H1 (cell line): ENCODE results near the gene SORCS3. TPM values are rescaled to one million over a fixed set of nuclear protein-coding genes. Genes with fewer than 3 reads are reported as not detected.

ENCODE experiments used
- CTCF ChIA-PET: fragments of 300-600 bp; sonication (Branson Sonifier 250); formaldehyde crosslinking; loops from one replicate; lab custom pipeline; 2021; ENCODE audit not compliant: partially characterized antibody; lab: Charles Lee
- POLR2A ChIA-PET: fragments of 300-600 bp; sonication (Branson Sonifier 250); formaldehyde crosslinking; loops from one replicate; lab custom pipeline; 2021; ENCODE audit warnings: inconsistent platforms; ENCODE audit not compliant: partially characterized antibody; lab: Charles Lee
- DNase-seq, 2 experiments: peaks; one replicate each; pipeline versions ENCODE4 v3.0.0 to v3.0.0-alpha.2; 2010 to 2022; ENCODE audit warnings: low spot score in 2 of 2, low read depth in 1 of 2, mixed read lengths in 1 of 2
- FAIRE-seq: peaks from 2 replicates; lab custom pipeline; 2011; peaks lifted over from hg19 to GRCh38; lab: Jason Lieb, UNC
- H2AFZ ChIP-seq: 2 replicates; pipeline ENCODE4 v1.8.1; 2012; ENCODE audit warnings: low read length, inconsistent platforms
- H2AK5ac ChIP-seq: 2 replicates; pipeline ENCODE4 v1.6.1; 2013; ENCODE audit warnings: low read depth, low read length
- H2BK120ac ChIP-seq: replicated peaks from 2 replicates; pipeline ENCODE3; 2013; ENCODE audit warnings: low read depth, low read length, inconsistent platforms
- H2BK12ac ChIP-seq: 2 replicates; pipeline ENCODE4 v1.6.1; 2013; ENCODE audit warnings: low read depth, low read length
- H2BK15ac ChIP-seq: 2 replicates; pipeline ENCODE4 v1.6.1; 2013; ENCODE audit warnings: low read length
- H2BK20ac ChIP-seq: 2 replicates; pipeline ENCODE4 v1.6.1; 2013; ENCODE audit warnings: low read length
- H2BK5ac ChIP-seq: 2 replicates; pipeline ENCODE4 v1.6.1; 2013; ENCODE audit warnings: low read depth, low read length
- H3K14ac ChIP-seq: 2 replicates; pipeline ENCODE4 v1.6.1; 2013; ENCODE audit warnings: inconsistent platforms; ENCODE audit not compliant: insufficient read length
- H3K18ac ChIP-seq: 2 replicates; pipeline ENCODE4 v1.6.1; 2013; ENCODE audit warnings: low read length; ENCODE audit errors: extremely low read depth
- H3K23ac ChIP-seq: 2 replicates; pipeline ENCODE4 v1.6.1; 2013; ENCODE audit warnings: inconsistent platforms; ENCODE audit not compliant: insufficient read length
- H3K23me2 ChIP-seq: 2 replicates; pipeline ENCODE4 v1.6.1; 2013; ENCODE audit warnings: low read depth, low read length
- H3K27ac ChIP-seq: 2 replicates; pipeline ENCODE4 v1.6.1; 2011; ENCODE audit warnings: low read depth, low read length, inconsistent platforms
- H3K27me3 ChIP-seq, 4 experiments: replicated peaks in 1 of 4; 1 replicate in 1 of 4; 2 replicates in 3 of 4; pipeline versions ENCODE4 v1.6.1 to v1.8.1; 2011 to 2013; ENCODE audit warnings: low read length in 3 of 4, mild to moderate bottlenecking in 3 of 4, inconsistent platforms in 2 of 4, mixed read lengths in 2 of 4, moderate library complexity in 1 of 4; ENCODE audit not compliant: control insufficient read depth in 3 of 4, insufficient read depth in 3 of 4; ENCODE audit errors: extremely low read depth in 1 of 4
- H3K36me3 ChIP-seq, 4 experiments: 2 replicates each; pipeline versions ENCODE4 v1.6.1 to v1.8.1; 2011 to 2013; ENCODE audit warnings: mild to moderate bottlenecking in 4 of 4, low read length in 3 of 4, moderate library complexity in 2 of 4, control low read depth in 1 of 4, inconsistent platforms in 1 of 4; ENCODE audit not compliant: insufficient read depth in 4 of 4, control insufficient read depth in 2 of 4
- H3K4ac ChIP-seq: replicated peaks from 2 replicates; pipeline ENCODE3; 2013; ENCODE audit warnings: low read length, low read depth, mixed read lengths, inconsistent platforms; ENCODE audit not compliant: insufficient read length
- H3K4me1 ChIP-seq, 4 experiments: replicated peaks in 1 of 4; 1 replicate in 1 of 4; 2 replicates in 3 of 4; pipeline versions ENCODE4 v1.6.1 to v1.8.1; 2011 to 2013; ENCODE audit warnings: low read length in 3 of 4, inconsistent platforms in 2 of 4, mixed read lengths in 1 of 4; ENCODE audit not compliant: insufficient read depth in 4 of 4, control insufficient read depth in 3 of 4
- H3K4me2 ChIP-seq, 2 experiments: 2 replicates each; pipeline versions ENCODE4 v1.6.1 to v1.8.1; 2011 to 2013; ENCODE audit warnings: low read depth in 2 of 2, low read length in 2 of 2, control low read depth in 1 of 2, inconsistent platforms in 1 of 2, mild to moderate bottlenecking in 1 of 2; ENCODE audit not compliant: insufficient read depth in 1 of 2
- H3K4me3 ChIP-seq, 4 experiments: fragments of 200-600, 300-600 bp in 1 of 4; sonication (generic), shearing (Covaris generic), sonication (Bioruptor Twin) in 1 of 4; 2 replicates each; pipeline versions ENCODE4 v1.5.1 to v1.8.1; 2011 to 2016; ENCODE audit warnings: low read length in 4 of 4, low read depth in 3 of 4, control low read depth in 2 of 4, inconsistent platforms in 2 of 4, mild to moderate bottlenecking in 2 of 4, mixed read lengths in 1 of 4, moderate library complexity in 1 of 4; ENCODE audit not compliant: insufficient read depth in 2 of 4; ENCODE audit errors: extremely low read depth in 1 of 4
- H3K56ac ChIP-seq: replicated peaks from 2 replicates; pipeline ENCODE3; 2013; ENCODE audit warnings: low read depth, mild to moderate bottlenecking, mixed read lengths, low read length, inconsistent platforms; ENCODE audit not compliant: insufficient read length
- H3K79me1 ChIP-seq: 2 replicates; pipeline ENCODE4 v1.6.1; 2013; ENCODE audit warnings: low read depth, low read length, control low read depth
- H3K79me2 ChIP-seq, 2 experiments: 2 replicates each; pipeline versions ENCODE4 v1.6.1 to v1.8.1; 2012 to 2013; ENCODE audit warnings: low read length in 2 of 2, mild to moderate bottlenecking in 2 of 2, inconsistent platforms in 1 of 2; ENCODE audit not compliant: insufficient read depth in 2 of 2, control insufficient read depth in 1 of 2
- H3K9ac ChIP-seq, 4 experiments: replicated peaks in 1 of 4; 1 replicate in 1 of 4; 2 replicates in 3 of 4; pipeline versions ENCODE4 v1.6.1 to v1.8.1; 2011 to 2013; ENCODE audit warnings: low read depth in 3 of 4, low read length in 3 of 4, control low read depth in 2 of 4, mild to moderate bottlenecking in 2 of 4, moderate library complexity in 2 of 4, inconsistent platforms in 1 of 4; ENCODE audit errors: extremely low read depth in 1 of 4
- H3K9me3 ChIP-seq, 2 experiments: 2 replicates each; pipeline versions ENCODE4 v1.6.1 to v1.8.1; 2012 to 2013; ENCODE audit warnings: mild to moderate bottlenecking in 2 of 2, moderate library complexity in 2 of 2, control low read depth in 1 of 2, inconsistent platforms in 1 of 2, low read depth in 1 of 2, low read length in 1 of 2, mixed read lengths in 1 of 2; ENCODE audit not compliant: insufficient read depth in 2 of 2
- H4K20me1 ChIP-seq, 2 experiments: replicated peaks in 1 of 2; 2 replicates each; pipeline versions ENCODE3 to v1.8.1; 2011 to 2013; ENCODE audit warnings: inconsistent platforms in 2 of 2, low read length in 2 of 2, mild to moderate bottlenecking in 1 of 2; ENCODE audit not compliant: insufficient read depth in 2 of 2, control insufficient read depth in 1 of 2
- H4K5ac ChIP-seq: 2 replicates; pipeline ENCODE4 v1.6.1; 2013; ENCODE audit warnings: low read length, low read depth, mixed read lengths, inconsistent platforms; ENCODE audit not compliant: insufficient read length
- H4K8ac ChIP-seq: 2 replicates; pipeline ENCODE4 v1.8.0; 2013; ENCODE audit warnings: mild to moderate bottlenecking, moderate library complexity, low read length, inconsistent platforms; ENCODE audit not compliant: insufficient read depth; ENCODE audit errors: extremely low read depth
- H4K91ac ChIP-seq: replicated peaks from 2 replicates; pipeline ENCODE3; 2013; ENCODE audit warnings: low read length, mixed read lengths, inconsistent platforms; ENCODE audit not compliant: insufficient read length
- ATF3 ChIP-seq: IDR thresholded peaks from 2 replicates; pipeline ENCODE4 v1.6.1; 2011; ENCODE audit warnings: low read depth, mild to moderate bottlenecking, low read length; ENCODE audit not compliant: insufficient read depth
- BCL11A ChIP-seq, 2 experiments: IDR thresholded peaks; one replicate each; pipeline ENCODE4 v1.6.1; 2011; ENCODE audit warnings: low read depth in 2 of 2, low read length in 2 of 2, mild to moderate bottlenecking in 2 of 2
- CBX5 ChIP-seq: fragments of 300-800, 300-1000 bp; sonication (generic); IDR thresholded peaks from 2 replicates; pipeline ENCODE4 v1.7.1; 2016; ENCODE audit warnings: antibody characterized with exemption, low read length, low read depth
- FOSL1 ChIP-seq: IDR thresholded peaks from 2 replicates; pipeline ENCODE4 v1.6.1; 2011; ENCODE audit warnings: mild to moderate bottlenecking, low read depth, low read length, moderate library complexity; ENCODE audit not compliant: insufficient read depth
- HDAC6 ChIP-seq: IDR thresholded peaks from one replicate; pipeline ENCODE4 v1.7.1; 2012; ENCODE audit warnings: low read depth, mild to moderate bottlenecking, inconsistent platforms, low read length, moderate library complexity
- MAX ChIP-seq: IDR thresholded peaks from 2 replicates; pipeline ENCODE4 v1.6.1; 2012; ENCODE audit warnings: inconsistent platforms
- NRF1 ChIP-seq: IDR thresholded peaks from 2 replicates; pipeline ENCODE4 v1.6.1; 2011; ENCODE audit warnings: mild to moderate bottlenecking, low read depth, low read length, improper control_type of control experiment
- PHF8 ChIP-seq: fragments of 200-600 bp; sonication (generic); conservative IDR thresholded peaks from 2 replicates; pipeline ENCODE4 v1.7.1; 2012; ENCODE audit warnings: low read depth, mild to moderate bottlenecking, inconsistent platforms, low read length, moderate library complexity
- POU5F1 ChIP-seq: IDR thresholded peaks from 2 replicates; pipeline ENCODE4 v1.6.1; 2011; ENCODE audit warnings: low read depth, mild to moderate bottlenecking, low read length, moderate library complexity
- SAP30 ChIP-seq: fragments of 300-600 bp; sonication (generic); IDR thresholded peaks from 2 replicates; pipeline ENCODE4 v1.7.1; 2012; ENCODE audit warnings: low read length, moderate library complexity, mild to moderate bottlenecking, inconsistent platforms; ENCODE audit not compliant: insufficient read depth, insufficient replicate concordance
- SIN3A ChIP-seq, 2 experiments: IDR thresholded peaks in 1 of 2; conservative IDR thresholded peaks in 1 of 2; 2 replicates each; pipeline ENCODE4 v1.6.1; 2011 to 2012; ENCODE audit warnings: low read length in 2 of 2, improper control_type of control experiment in 1 of 2, low read depth in 1 of 2, mild to moderate bottlenecking in 1 of 2
- SIRT6 ChIP-seq: IDR thresholded peaks from one replicate; pipeline ENCODE4 v1.7.1; 2012; ENCODE audit warnings: low read length, inconsistent platforms
- SIX5 ChIP-seq: IDR thresholded peaks from 2 replicates; pipeline ENCODE4 v1.6.1; 2011; ENCODE audit warnings: mild to moderate bottlenecking, low read depth, low read length
- SRF ChIP-seq: IDR thresholded peaks from 2 replicates; pipeline ENCODE4 v1.6.1; 2011; ENCODE audit warnings: mild to moderate bottlenecking, low read depth, low read length, moderate library complexity
- WGBS, 2 experiments: shearing (Covaris generic) in 1 of 2; methylation state at CpG; one replicate each; pipeline versions ENCODE4 v1.1.6 to v1.1.7; 2013 to 2015; ENCODE audit warnings: low lambda C conversion rate in 2 of 2, mixed read lengths in 2 of 2, inconsistent platforms in 1 of 2, low coverage in 1 of 2, missing lambda C conversion rate in 1 of 2; ENCODE audit not compliant: insufficient replicate concordance in 2 of 2, insufficient coverage in 1 of 2, insufficient read length in 1 of 2; ENCODE audit errors: extremely low coverage in 1 of 2, missing lambda C conversion rate in 1 of 2; 5-methylcytosine and 5-hydroxymethylcytosine counted together
- polyA plus RNA-seq, 7 experiments: library from polyadenylated mRNA; depleted of rRNA in 3 of 7; stranded (reverse) in 5 of 7; unstranded in 2 of 7; fragments of >200 nt in 5 of 7; fragments of 200-250 nt in 2 of 7; gene quantifications; 1 replicate in 5 of 7; 2 replicates in 1 of 7; 4 replicates in 1 of 7; pipeline versions ENCODE4 v1.2.1 to v1.2.3, GENCODE V29; 2011 to 2013; ENCODE audit warnings: missing spikeins in 2 of 7, mixed read lengths in 2 of 7
- total RNA-seq: library from RNA; stranded (reverse); fragmentation: NEBNext Ultra II Directional; extraction: Animal tissue kit (Norgen Biotek cat#: 25700); gene quantifications from 2 replicates; pipeline ENCODE4 v1.2.1, GENCODE V29; 2021

SORCS3 gene
- total and polyA plus RNA-seq, 2 of the 8 experiments (the other 6 are each of a cell fraction or from before 2014, with no cell fraction given): 0.26 to 0.88 TPM

GRCh38 chr10:105128111-105128510 lies 487.0 kb downstream of the SORCS3 start:
- FAIRE-seq (no peak), DNase-seq (no peak)
- H2BK15ac ChIP-seq: no peak overlapping the region
- no peak overlapping the region for H3K4ac ChIP-seq
- H3K27me3 ChIP-seq: peaks cover 0 to 2% (median 0%) of the 10 kb centered on the region in 4 experiments; a peak in 1 of 7 replicates
- no peak overlapping the region for H2AK5ac ChIP-seq
- H2BK5ac ChIP-seq: no peak overlapping the region
- no peak overlapping the region for H2AFZ ChIP-seq
- no peaks in the 10 kb centered on the region for H3K79me1 ChIP-seq
- no peak overlapping the region for H3K27ac ChIP-seq
- H4K91ac ChIP-seq: no peak overlapping the region
- H3K9ac ChIP-seq: no peak overlapping the region
- POLR2A ChIA-PET: no interaction called here
- H3K36me3 ChIP-seq: no peaks in the 10 kb centered on the region
- 91% methylated on average over 4 of the region's 4 CpGs; no CpG with 5 or more reads in 1 of the 2 experiments for WGBS, 2 experiments
- H3K4me2 ChIP-seq: no peak overlapping the region
- H4K5ac ChIP-seq: no peak overlapping the region
- H3K4me1 ChIP-seq: no peaks in the 10 kb centered on the region
- H4K20me1 ChIP-seq: no peaks in the 10 kb centered on the region
- H3K23ac ChIP-seq: no peak overlapping the region
- H3K23me2 ChIP-seq: no peaks in the 10 kb centered on the region
- H3K14ac ChIP-seq: no peak overlapping the region
- no peak overlapping the region for H3K56ac ChIP-seq
- no peak overlapping the region for H3K18ac ChIP-seq
- CTCF ChIA-PET: interaction anchor here (0.9 to 1.3 kb wide), 3 partner anchors 14 to 64 kb away, joined by 3 to 4 read pairs (median 4); no protein-coding TSS in a partner anchor
- no peak overlapping the region for H4K8ac ChIP-seq
- H2BK20ac ChIP-seq: no peak overlapping the region
- no peaks in the 10 kb centered on the region for H3K9me3 ChIP-seq
- no peaks in the 10 kb centered on the region for H3K79me2 ChIP-seq
- no peak overlapping the region for H2BK120ac ChIP-seq
- H2BK12ac ChIP-seq: no peak overlapping the region
- H3K4me3 ChIP-seq: no peak overlapping the region
- no peak for TF ChIP-seq PHF8
- TF ChIP-seq FOSL1: no peak
- no peak for TF ChIP-seq SIRT6
- no peak for TF ChIP-seq POU5F1
- no peak for TF ChIP-seq SIN3A (conservative IDR thresholded peaks at IDR 0.05 in 1 of 2, IDR thresholded peaks at IDR 0.05 in 1 of 2; ENCODE audit: low read depth in 1 of 2, low read length in 2 of 2)
- no peak for TF ChIP-seq SAP30
- no peak for TF ChIP-seq SRF
- no peak for TF ChIP-seq CBX5
- TF ChIP-seq SIX5: no peak
- no peak for TF ChIP-seq NRF1
- no peak for TF ChIP-seq BCL11A (IDR thresholded peaks at IDR 0.05; ENCODE audit: low read depth in 2 of 2, low read length in 2 of 2)
- TF ChIP-seq ATF3: no peak
- TF ChIP-seq MAX: no peak
- no peak for TF ChIP-seq HDAC6
